ENCODE measurements around the gene PHIP.
"Not testable (repeated sequence)": the region's sequence is repeated elsewhere in the genome, so short reads cannot be mapped to it uniquely, and the experiment has no call there.

PHIP gene

GRCh38 chr6:78916411-78916810 is 161.6 kb downstream of the PHIP start:
- DNase-seq, result no peak

- DNase-seq, result no peak
Measured at GRCh38 chr6:78911218-78911940, 166.7 kb downstream of the PHIP start.

- DNase-seq, result no peak
Measured at GRCh38 chr6:78910591-78911171, 167.4 kb downstream of the PHIP start.

- no peak for DNase-seq
Measured at GRCh38 chr6:78910010-78910409, 168.0 kb downstream of the PHIP start.

GRCh38 chr6:78909391-78909790 is 168.7 kb downstream of the PHIP start:
- no peak for DNase-seq

- DNase-seq, result no peak
Measured at GRCh38 chr6:78908621-78909020, 169.4 kb downstream of the PHIP start.

GRCh38 chr6:78896227-78896626 is 181.8 kb downstream of the PHIP start:
- no peak for DNase-seq

- not testable (repeated sequence) for DNase-seq
Measured at GRCh38 chr6:78889901-78890300, 188.2 kb downstream of the PHIP start.
